Activated CD8-positive, alpha-beta memory T cell treated with anti-CD3 and anti-CD28 coated beads for 1 hour (primary cell): ENCODE data around the gene ADGRA3.
"Not testable (repeated sequence)": the region's sequence is repeated elsewhere in the genome, so short reads cannot be mapped to it uniquely, and the experiment has no call there.

Experiments
- DNase-seq, 2 donors: peaks; one replicate each; pipeline ENCODE4 v3.0.0-alpha.2; 2020; ENCODE audit warnings: low read depth in 1 of 2; ENCODE audit errors: extremely low read depth in 1 of 2

The ADGRA3 gene

GRCh38 chr4:22384154-22384553, 131.7 kb downstream of the ADGRA3 start:
- no peak for DNase-seq

GRCh38 chr4:22382216-22382615, 133.7 kb downstream of the ADGRA3 start:
- DNase-seq, result not testable (repeated sequence)

GRCh38 chr4:22372986-22373385, 142.9 kb downstream of the ADGRA3 start:
- DNase-seq, result no peak

GRCh38 chr4:22369901-22370562, 145.8 kb downstream of the ADGRA3 start:
- DNase-seq, result no peak

GRCh38 chr4:22363787-22364186, 152.1 kb downstream of the ADGRA3 start:
- no peak for DNase-seq

GRCh38 chr4:22363036-22363435, 152.8 kb downstream of the ADGRA3 start:
- no peak for DNase-seq

GRCh38 chr4:22356987-22357596, 158.8 kb downstream of the ADGRA3 start:
- no peak for DNase-seq

GRCh38 chr4:22348410-22348809, 167.5 kb downstream of the ADGRA3 start:
- DNase-seq, result no peak

GRCh38 chr4:22345678-22346077, 170.2 kb downstream of the ADGRA3 start:
- DNase-seq, result no peak

GRCh38 chr4:22345055-22345454, 170.8 kb downstream of the ADGRA3 start:
- DNase-seq, result no peak

- DNase-seq, result no peak
These were observed 172.3 kb downstream of the ADGRA3 start for GRCh38 chr4:22343606-22344005.

GRCh38 chr4:22339491-22339890, 176.4 kb downstream of the ADGRA3 start:
- DNase-seq, result no peak

GRCh38 chr4:22338796-22339195, 177.1 kb downstream of the ADGRA3 start:
- DNase-seq, result no peak
